Right lobe of liver (tissue), 6 donors: ENCODE measurements around the gene CAMTA1. TPM values are rescaled to one million over a fixed set of nuclear protein-coding genes. Genes with fewer than 3 reads are reported as not detected.
A peak's percentile ranks its signal among the peaks of the same experiment; 100 is the strongest.

Experiments
- ATAC-seq, 4 donors: fragments of 200-7000 bp; cut with Tn5 transposase; one replicate each; pipeline ENCODE4 v1.9.1; 2020; ENCODE audit warnings: mild to moderate bottlenecking in 4 of 4, moderate library complexity in 4 of 4
- DNase-seq, 3 donors: peaks; one replicate each; pipeline ENCODE4 v3.0.0-alpha.2; 2020
- H3K27ac ChIP-seq, 3 donors: fragments of 200-600 bp; one replicate each; pipeline ENCODE4 v1.8.0; 2022
- H3K27me3 ChIP-seq, 2 donors: fragments of 200-600 bp; one replicate each; pipeline ENCODE4 v1.8.0; 2022
- H3K36me3 ChIP-seq, 4 donors: fragments of 200-600 bp; sonication (generic) in 1 of 4; one replicate each; pipeline versions ENCODE4 v1.5.1 to v1.8.0; 2017 to 2022; ENCODE audit warnings: control low read depth in 1 of 4
- H3K4me1 ChIP-seq, 4 donors: fragments of 200-600 bp; sonication (generic) in 1 of 4; one replicate each; pipeline versions ENCODE4 v1.5.1 to v1.8.0; 2017 to 2022; ENCODE audit warnings: control low read depth in 1 of 4
- H3K4me3 ChIP-seq, 3 donors: fragments of 200-600 bp; one replicate each; pipeline ENCODE4 v1.8.0; 2022
- H3K9me3 ChIP-seq, 4 donors: fragments of 200-600 bp; sonication (generic) in 1 of 4; one replicate each; pipeline versions ENCODE4 v1.5.1 to v1.8.0; 2017 to 2022; ENCODE audit warnings: control low read depth in 1 of 4
- CTCF ChIP-seq, 4 donors: fragments of 200-600 bp in 3 of 4; fragments of 450-650 bp in 1 of 4; IDR thresholded peaks; one replicate each; pipeline versions ENCODE4 v1.5.1 to v1.8.0; 2016 to 2022; ENCODE audit warnings: antibody characterized with exemption in 4 of 4, mild to moderate bottlenecking in 2 of 4
- POLR2A ChIP-seq: fragments of 450-650 bp; IDR thresholded peaks from one replicate; pipeline ENCODE4 v1.6.1; 2017; ENCODE audit warnings: antibody characterized with exemption, mild to moderate bottlenecking
- WGBS: methylation state at CpG from one replicate; pipeline ENCODE4 v1.1.6; 2018; ENCODE audit warnings: low coverage, low lambda C conversion rate; ENCODE audit not compliant: insufficient coverage; ENCODE audit errors: missing lambda C conversion rate; 5-methylcytosine and 5-hydroxymethylcytosine counted together
- intact Hi-C, 2 donors: fragments of 100-400 bp; cut with DNase I; formaldehyde crosslinking; loops; one replicate each; pipeline versions ENCODE4 v1.11.2 to v1.14.1; 2022
- total RNA-seq, 6 experiments: library from RNA; depleted of rRNA in 2 of 6; stranded (reverse); fragments of >200 nt in 2 of 6; fragmentation: NEBNext Ultra II Directional in 3 of 6; extraction: Animal tissue kit (Norgen Biotek cat#: 25700) in 3 of 6; gene quantifications; one replicate each; pipeline versions ENCODE4 v1.1.0 to v1.2.4, GENCODE V29; 2016 to 2023
- donor health status: DM: no; HTN: yes; CAD: no.
- donor health status: DM: no; HTN: no; CAD: no.
- donor health status: DM: no; HTN: no; CAD: no.
- donor health status: DM: no; HTN: yes; CAD: no.
- donor health status: DM: no; HTN: yes; CAD: no.

Gene CAMTA1
- total RNA-seq, 6 experiments from 2014 or later: 32.3 to 49.4 (median 37.2) TPM

DNA sequence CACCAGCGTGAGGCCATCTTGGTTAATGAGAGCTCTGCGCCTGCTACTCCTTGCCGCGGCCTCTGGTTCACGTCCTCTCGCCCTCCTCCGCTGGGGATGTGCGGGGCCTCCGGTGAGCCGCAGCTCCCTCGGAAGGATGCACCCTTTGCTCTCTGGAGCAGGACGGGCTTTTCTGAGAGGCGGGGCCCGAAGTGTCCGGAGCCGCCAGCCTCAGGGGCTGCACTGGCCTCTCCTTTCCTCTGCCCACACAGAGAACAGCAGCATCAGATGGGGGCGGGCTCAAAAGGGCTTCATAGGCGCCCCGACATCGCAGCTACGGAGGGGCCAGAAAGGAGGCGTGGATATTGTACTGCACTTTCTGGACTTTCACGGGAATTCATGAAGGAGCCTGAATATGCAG, 284.7 kb downstream of the CAMTA1 start:
- peak; percentile 32 to 71 (median 50) for ATAC-seq
- TF ChIP-seq POLR2A (no peak), CTCF (IDR thresholded peaks at IDR 0.05) (no peak)
- H3K4me1 ChIP-seq: peaks cover 0 to 4% (median 0%) of the 10 kb centered on the region in 4 donors
- intact Hi-C loops: loop anchor here (10.0 kb wide), 2 partner anchors 545 to 575 kb away; no protein-coding TSS in a partner anchor
- DNase-seq: no peak
- no peaks in the 10 kb centered on the region for H3K27me3 ChIP-seq
- H3K27ac ChIP-seq: no peak overlapping the region
- H3K36me3 ChIP-seq: no peaks in the 10 kb centered on the region
- 9% methylated on average over 16 of the region's 23 CpGs for WGBS
- H3K4me3 ChIP-seq: peak overlapping the region; percentile 15 to 36 (median 26)
- no peaks in the 10 kb centered on the region for H3K9me3 ChIP-seq

DNA sequence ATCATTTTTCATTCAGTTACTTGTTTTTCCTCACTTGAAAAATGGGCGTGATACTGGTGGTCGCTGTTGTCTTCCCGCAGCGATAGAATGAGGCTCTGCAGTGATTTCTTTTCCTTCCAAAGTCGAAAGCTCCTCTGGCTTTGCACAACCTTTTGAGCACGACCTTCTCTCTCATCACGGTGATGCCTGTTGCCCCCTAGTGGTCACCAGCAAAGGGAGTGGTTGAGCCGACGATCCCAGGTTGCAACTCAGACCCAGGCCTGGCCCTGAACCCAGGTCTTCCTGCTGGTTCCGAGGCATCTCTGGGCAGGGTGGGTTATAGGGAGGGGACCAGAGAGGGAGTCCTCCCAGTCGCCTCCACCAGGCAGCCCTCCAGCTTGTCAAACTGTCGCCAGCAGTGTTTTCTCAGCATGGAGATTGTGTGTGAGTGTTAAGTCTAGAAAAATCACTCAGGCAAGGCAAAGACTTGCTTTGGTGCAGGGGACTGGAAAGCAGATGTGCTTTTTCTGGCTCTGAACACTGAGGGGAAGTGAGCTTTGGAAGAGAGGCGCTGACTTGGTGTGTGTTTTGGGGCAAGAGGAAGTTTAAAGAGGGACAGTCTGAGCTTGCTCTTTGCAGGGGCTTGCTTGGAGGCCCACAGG, 285.3 kb downstream of the CAMTA1 start:
- TF ChIP-seq POLR2A (no peak), CTCF (IDR thresholded peaks at IDR 0.05) (peak; percentile 60 to 84 (median 81))
- Histone ChIP-seq H3K27ac (no peak overlapping the region), H3K4me3 (peak overlapping the region; percentile 15 to 36 (median 26)), H3K4me1 (peaks cover 0 to 4% (median 0%) of the 10 kb centered on the region in 4 donors), H3K36me3 (no peaks in the 10 kb centered on the region), H3K9me3 (no peaks in the 10 kb centered on the region), H3K27me3 (no peaks in the 10 kb centered on the region)
- ATAC-seq: peak; percentile 91 to 98 (median 96)
- 7% methylated on average over 12 of the region's 13 CpGs for WGBS
- peak; percentile 61 to 78 (median 69) for DNase-seq
- intact Hi-C loops: no loop called here

GRCh38 chr1:7076117-7076516, 290.9 kb downstream of the CAMTA1 start:
- intact Hi-C loops: no loop called here
- H3K27ac ChIP-seq: no peak overlapping the region
- H3K4me3 ChIP-seq: no peak overlapping the region
- H3K4me1 ChIP-seq: no peaks in the 10 kb centered on the region
- 50% methylated on average over 5 of the region's 5 CpGs for WGBS
- no peaks in the 10 kb centered on the region for H3K27me3 ChIP-seq
- no peak for ATAC-seq
- peaks cover 0 to 7% (median 0%) of the 10 kb centered on the region in 4 donors for H3K9me3 ChIP-seq
- DNase-seq: no peak
- H3K36me3 ChIP-seq: no peaks in the 10 kb centered on the region
- TF ChIP-seq CTCF (IDR thresholded peaks at IDR 0.05) (no peak), POLR2A (no peak)

DNA sequence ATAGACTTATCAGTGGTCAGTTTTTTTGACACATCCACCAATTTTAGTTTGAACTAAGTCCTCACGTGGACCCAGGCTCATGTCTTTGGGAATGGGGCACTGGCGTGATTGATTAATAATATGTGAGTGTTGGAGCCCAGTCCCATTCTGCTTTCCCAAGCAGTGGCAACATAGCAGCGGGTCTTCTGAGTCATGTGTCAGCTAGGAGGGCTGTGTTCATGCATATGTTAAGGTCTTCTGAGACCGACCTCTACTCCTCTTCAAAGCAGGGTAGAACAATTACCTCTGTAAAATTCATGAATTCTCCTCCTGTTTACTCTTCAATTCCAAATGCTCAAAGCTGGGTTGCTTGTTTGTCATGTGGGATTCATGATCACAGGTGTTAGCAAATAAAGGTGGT, 291.3 kb downstream of the CAMTA1 start:
- Histone ChIP-seq H3K9me3 (peaks cover 0 to 7% (median 0%) of the 10 kb centered on the region in 4 donors), H3K36me3 (no peaks in the 10 kb centered on the region), H3K4me3 (no peak overlapping the region), H3K27me3 (no peaks in the 10 kb centered on the region), H3K4me1 (no peaks in the 10 kb centered on the region), H3K27ac (no peak overlapping the region)
- 66% methylated on average over 4 of the region's 4 CpGs for WGBS
- TF ChIP-seq CTCF (IDR thresholded peaks at IDR 0.05): no peak
- no peak for TF ChIP-seq POLR2A
- intact Hi-C loops: no loop called here
- DNase-seq (no peak), ATAC-seq (no peak)
